ENCODE results near the gene IRX2. TPM values are rescaled to one million over a fixed set of nuclear protein-coding genes. Genes with fewer than 3 reads are reported as not detected.

The IRX2 gene
- total RNA-seq, 4 donors from 2014 or later = 24.3 to 41.1 (median 32.7) TPM

DNA sequence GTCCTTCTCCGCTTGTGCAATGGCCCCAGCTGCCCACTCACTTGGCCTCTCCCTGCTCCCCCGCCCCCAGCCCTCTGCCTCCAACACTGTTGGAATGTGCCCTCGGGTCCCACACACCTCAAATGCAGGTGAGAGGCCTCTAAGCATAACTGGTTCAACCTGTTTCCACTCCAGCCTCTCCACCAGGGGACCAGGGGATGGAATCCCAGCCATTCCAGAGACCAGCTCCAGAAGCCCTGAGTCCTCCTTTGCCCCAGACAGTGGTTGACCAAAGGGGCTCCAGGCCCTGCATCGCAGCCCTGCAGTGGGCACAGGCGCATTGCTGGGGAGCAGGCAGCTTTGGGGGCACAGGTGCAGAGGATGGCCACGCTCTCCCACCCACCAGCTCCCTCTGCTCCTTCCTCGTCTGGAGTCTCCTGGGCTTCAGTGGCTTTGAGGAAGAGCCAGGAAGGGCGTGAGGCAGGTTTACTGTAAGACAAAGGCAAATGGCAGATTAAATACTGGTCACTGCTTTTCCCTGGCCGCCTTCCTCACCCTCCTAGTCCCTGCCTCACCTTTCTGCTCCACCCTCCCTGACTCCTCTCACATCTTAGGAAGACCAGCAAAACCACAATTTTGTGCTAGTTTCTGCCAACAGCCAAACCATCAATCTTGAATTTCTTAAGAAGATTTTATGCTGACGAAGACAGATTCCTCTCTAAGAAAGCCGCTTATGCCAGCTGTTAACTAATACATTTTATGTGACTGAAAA is 29.1 kb upstream of the IRX2 start:
- no peaks in the 10 kb centered on the region for H3K27me3 ChIP-seq
- no peak for TF ChIP-seq POLR2A (IDR thresholded peaks at IDR 0.05)
- TF ChIP-seq POLR2AphosphoS5 (IDR thresholded peaks at IDR 0.05) = no peak
- no peak for TF ChIP-seq EP300 (IDR thresholded peaks at IDR 0.05)
- TF ChIP-seq, protein P1, sequence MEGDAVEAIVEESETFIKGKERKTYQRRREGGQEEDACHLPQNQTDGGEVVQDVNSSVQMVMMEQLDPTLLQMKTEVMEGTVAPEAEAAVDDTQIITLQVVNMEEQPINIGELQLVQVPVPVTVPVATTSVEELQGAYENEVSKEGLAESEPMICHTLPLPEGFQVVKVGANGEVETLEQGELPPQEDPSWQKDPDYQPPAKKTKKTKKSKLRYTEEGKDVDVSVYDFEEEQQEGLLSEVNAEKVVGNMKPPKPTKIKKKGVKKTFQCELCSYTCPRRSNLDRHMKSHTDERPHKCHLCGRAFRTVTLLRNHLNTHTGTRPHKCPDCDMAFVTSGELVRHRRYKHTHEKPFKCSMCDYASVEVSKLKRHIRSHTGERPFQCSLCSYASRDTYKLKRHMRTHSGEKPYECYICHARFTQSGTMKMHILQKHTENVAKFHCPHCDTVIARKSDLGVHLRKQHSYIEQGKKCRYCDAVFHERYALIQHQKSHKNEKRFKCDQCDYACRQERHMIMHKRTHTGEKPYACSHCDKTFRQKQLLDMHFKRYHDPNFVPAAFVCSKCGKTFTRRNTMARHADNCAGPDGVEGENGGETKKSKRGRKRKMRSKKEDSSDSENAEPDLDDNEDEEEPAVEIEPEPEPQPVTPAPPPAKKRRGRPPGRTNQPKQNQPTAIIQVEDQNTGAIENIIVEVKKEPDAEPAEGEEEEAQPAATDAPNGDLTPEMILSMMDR (IDR thresholded peaks at IDR 0.05) = no peak
- H3K27ac ChIP-seq = no peak overlapping the region
- WGBS = 43% methylated on average over 11 of the region's 11 CpGs
- H3K9me3 ChIP-seq = peaks cover 6% of the 10 kb centered on the region
- H3K36me3 ChIP-seq = no peaks in the 10 kb centered on the region
- H3K4me3 ChIP-seq = no peak overlapping the region
- H3K4me1 ChIP-seq = no peaks in the 10 kb centered on the region
- DNase-seq (ENCODE audit: low spot score in 2 of 2) = no peak

DNA sequence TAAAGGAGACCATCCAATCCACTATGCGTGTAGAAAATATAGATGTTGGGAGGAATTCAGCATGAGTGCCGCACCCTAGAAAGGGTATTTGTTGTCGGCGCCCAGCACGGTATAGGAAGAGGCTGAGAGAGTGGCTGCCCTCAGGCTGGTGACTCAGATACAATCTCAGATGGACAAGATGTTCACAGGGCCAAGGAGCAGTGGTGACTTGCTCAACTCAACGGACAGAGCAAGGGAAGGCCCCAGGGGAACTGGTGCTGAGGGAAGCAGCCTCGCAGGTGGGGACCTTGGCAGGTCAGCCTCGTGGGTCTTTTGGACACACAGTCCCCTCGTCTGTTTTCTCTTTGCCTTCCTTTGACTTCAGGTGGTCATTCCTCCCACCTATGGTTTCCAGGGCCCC is 28.0 kb upstream of the IRX2 start:
- no peaks in the 10 kb centered on the region for H3K27me3 ChIP-seq
- no peak overlapping the region for H3K4me3 ChIP-seq
- WGBS = 74% methylated on average over 9 of the region's 9 CpGs
- DNase-seq (ENCODE audit: low spot score in 2 of 2) = no peak
- H3K36me3 ChIP-seq = no peaks in the 10 kb centered on the region
- no peaks in the 10 kb centered on the region for H3K9me3 ChIP-seq
- TF ChIP-seq POLR2AphosphoS5 (IDR thresholded peaks at IDR 0.05) (no peak), EP300 (IDR thresholded peaks at IDR 0.05) (no peak), POLR2A (IDR thresholded peaks at IDR 0.05) (no peak)
- TF ChIP-seq, protein P1 (IDR thresholded peaks at IDR 0.05) = no peak
- H3K4me1 ChIP-seq = no peaks in the 10 kb centered on the region
- no peak overlapping the region for H3K27ac ChIP-seq

DNA sequence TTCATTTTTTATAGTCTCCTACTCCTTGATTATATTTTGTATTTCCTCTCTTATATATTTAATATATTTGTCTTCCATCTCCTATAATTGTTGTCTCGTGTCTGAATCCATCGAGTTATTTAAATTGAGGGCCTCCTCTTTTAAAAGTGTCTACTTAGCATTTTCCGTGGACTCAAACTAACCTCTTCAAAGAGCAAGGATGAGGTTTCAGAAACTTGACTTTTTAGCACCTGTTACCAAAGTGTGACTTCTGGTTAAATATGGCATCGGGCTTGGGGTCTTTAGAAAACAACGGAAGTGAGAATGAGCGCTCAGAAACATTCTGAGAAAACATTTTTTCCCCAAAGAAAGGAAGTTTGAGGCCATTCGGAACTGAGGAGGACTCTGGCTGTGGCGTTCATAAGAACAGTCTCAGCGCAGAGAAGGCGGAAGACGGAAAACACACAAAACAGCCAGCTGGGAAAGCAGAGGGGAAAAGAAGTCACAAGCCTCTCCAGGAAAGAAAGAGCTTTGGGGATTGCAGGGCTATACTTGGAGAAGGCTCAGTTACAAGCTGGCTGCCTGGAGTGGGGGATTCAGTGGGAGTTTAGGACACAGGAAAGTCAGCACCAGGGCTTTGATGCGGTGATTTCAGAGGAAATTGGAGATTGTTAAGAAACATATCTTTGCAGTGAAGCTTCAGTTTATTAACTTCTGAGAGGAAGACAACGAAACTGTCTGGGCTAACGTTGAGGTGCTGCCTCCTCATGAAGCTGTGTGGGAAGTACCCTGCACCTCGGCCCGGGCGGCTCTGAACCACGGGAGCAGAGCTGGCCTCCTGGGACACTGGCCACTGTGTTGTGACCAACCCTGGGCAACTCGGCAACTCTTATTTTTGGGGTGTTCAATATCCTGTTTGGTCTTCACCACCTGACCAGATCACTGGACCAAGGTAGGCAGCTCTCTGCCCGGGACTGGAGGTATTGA is 25.1 kb upstream of the IRX2 start:
- Histone ChIP-seq H3K9me3 (no peaks in the 10 kb centered on the region), H3K36me3 (no peaks in the 10 kb centered on the region), H3K27me3 (no peaks in the 10 kb centered on the region), H3K4me3 (no peak overlapping the region), H3K4me1 (no peaks in the 10 kb centered on the region), H3K27ac (no peak overlapping the region)
- 68% methylated on average over 20 of the region's 20 CpGs for WGBS
- DNase-seq (ENCODE audit: low spot score in 2 of 2) = no peak
- TF ChIP-seq POLR2A (IDR thresholded peaks at IDR 0.05) (no peak), EP300 (IDR thresholded peaks at IDR 0.05) (no peak), POLR2AphosphoS5 (IDR thresholded peaks at IDR 0.05) (no peak)
- TF ChIP-seq, protein P1 (IDR thresholded peaks at IDR 0.05) = no peak

DNA sequence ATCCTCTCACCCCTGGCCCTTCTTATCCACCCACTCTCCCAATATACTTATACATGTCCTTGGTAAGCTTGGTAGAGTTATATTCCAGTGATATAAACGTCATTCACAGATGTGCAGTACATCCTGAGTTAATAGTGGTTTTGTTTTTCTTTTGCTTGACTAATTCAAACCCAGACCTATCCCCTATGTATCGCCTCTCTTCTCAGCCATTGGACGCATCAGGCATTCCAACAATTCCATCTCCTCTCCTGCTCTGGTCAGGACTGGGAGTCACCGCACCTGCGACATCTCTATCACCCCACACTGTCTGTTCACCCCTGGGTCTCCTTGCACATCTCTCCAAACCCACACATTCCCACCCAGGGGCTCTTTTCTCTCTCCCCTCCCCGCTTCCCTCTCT is 21.9 kb upstream of the IRX2 start:
- no peak for TF ChIP-seq POLR2AphosphoS5 (IDR thresholded peaks at IDR 0.05)
- TF ChIP-seq EP300 (IDR thresholded peaks at IDR 0.05) = no peak
- TF ChIP-seq, protein P1 (IDR thresholded peaks at IDR 0.05) = no peak
- TF ChIP-seq POLR2A (IDR thresholded peaks at IDR 0.05) = no peak
- H3K4me3 ChIP-seq = no peak overlapping the region
- no peak overlapping the region for H3K27ac ChIP-seq
- 89% methylated on average over 6 of the region's 6 CpGs for WGBS
- no peaks in the 10 kb centered on the region for H3K9me3 ChIP-seq
- H3K27me3 ChIP-seq = no peaks in the 10 kb centered on the region
- no peak for DNase-seq (ENCODE audit: low spot score in 2 of 2)
- H3K4me1 ChIP-seq = no peaks in the 10 kb centered on the region
- no peaks in the 10 kb centered on the region for H3K36me3 ChIP-seq

DNA sequence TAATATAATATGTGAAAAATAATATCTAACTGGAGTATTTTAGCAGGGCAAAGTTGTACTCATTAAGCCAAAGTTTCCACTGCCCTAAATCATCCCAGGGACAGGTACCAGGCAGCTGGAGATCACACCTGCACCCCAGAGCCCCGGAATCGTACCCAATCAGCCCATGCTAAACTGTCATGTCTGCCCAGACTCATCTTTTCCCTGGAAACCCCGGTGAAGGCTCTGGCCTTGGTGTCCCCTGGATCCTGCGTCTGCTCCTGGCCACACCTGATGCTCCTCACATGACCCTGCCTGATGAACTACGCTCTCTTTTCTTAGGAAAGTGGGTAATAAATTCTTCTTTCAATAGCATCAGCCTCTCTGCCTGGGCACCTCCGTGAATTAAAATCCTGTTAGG is 15.6 kb upstream of the IRX2 start:
- Histone ChIP-seq H3K27me3 (peaks cover 9% of the 10 kb centered on the region), H3K4me1 (no peaks in the 10 kb centered on the region), H3K27ac (no peak overlapping the region), H3K4me3 (no peak overlapping the region), H3K36me3 (no peaks in the 10 kb centered on the region), H3K9me3 (no peaks in the 10 kb centered on the region)
- DNase-seq (ENCODE audit: low spot score in 2 of 2) = no peak
- WGBS = 87% methylated on average over 6 of the region's 6 CpGs
- TF ChIP-seq EP300 (IDR thresholded peaks at IDR 0.05) (no peak), POLR2AphosphoS5 (IDR thresholded peaks at IDR 0.05) (no peak), POLR2A (IDR thresholded peaks at IDR 0.05) (no peak)
- TF ChIP-seq, protein P1 (IDR thresholded peaks at IDR 0.05) = no peak

All from suprapubic skin (tissue), 4 donors.